HepG2 (cell line): ENCODE measurements around the gene SH3GL2.

Source experiments
- CTCF ChIP-seq: sonication (generic); formaldehyde crosslinking; IDR thresholded peaks from 2 replicates; pipeline ENCODE4 v1.5.0; 2020; ENCODE audit warnings: mild to moderate bottlenecking, missing genetic modification reagents, moderate library complexity
- DNMT1 ChIP-seq: sonication (generic); formaldehyde crosslinking; IDR thresholded peaks from 2 replicates; pipeline ENCODE4 v1.5.1; 2020; ENCODE audit warnings: mild to moderate bottlenecking, missing genetic modification reagents
- MEF2D ChIP-seq: sonication (generic); formaldehyde crosslinking; IDR thresholded peaks from 2 replicates; pipeline ENCODE4 v1.5.1; 2020; ENCODE audit warnings: mild to moderate bottlenecking, missing genetic modification reagents
- NR2F6 ChIP-seq, 2 experiments: IDR thresholded peaks; 2 replicates each; pipeline ENCODE4 v1.6.1; 2016; ENCODE audit warnings: antibody characterized with exemption in 1 of 2, mild to moderate bottlenecking in 1 of 2
- PATZ1 ChIP-seq: sonication (generic); formaldehyde crosslinking; IDR thresholded peaks from 2 replicates; pipeline ENCODE4 v1.4.0; 2020; ENCODE audit warnings: missing genetic modification reagents
- RFX5 ChIP-seq: IDR thresholded peaks from 2 replicates; pipeline ENCODE4 v1.6.1; 2011; ENCODE audit warnings: low read depth, low read length, improper control_type of control experiment
- SUZ12 ChIP-seq: fragments of 150-350 bp; IDR thresholded peaks from 2 replicates; pipeline ENCODE4 v1.6.1; 2014; ENCODE audit warnings: low read depth, low read length
- UBTF ChIP-seq: sonication (generic); formaldehyde crosslinking; IDR thresholded peaks from 2 replicates; pipeline ENCODE4 v1.4.0; 2020; ENCODE audit warnings: mild to moderate bottlenecking, missing genetic modification reagents

GRCh38 chr9:17757816-17758215 lies 178.9 kb downstream of the SH3GL2 start:
- TF ChIP-seq RFX5 (no peak), PATZ1 (CRISPR knock-in tag) (no peak), DNMT1 (CRISPR knock-in tag) (no peak), CTCF (CRISPR knock-in tag) (no peak), MEF2D (CRISPR knock-in tag) (no peak), NR2F6 (IDR thresholded peaks at IDR 0.05) (no peak), NR2F6 (CRISPR knock-in tag; IDR thresholded peaks at IDR 0.05) (no peak), UBTF (CRISPR knock-in tag) (no peak), SUZ12 (no peak)
